SK-N-SH (cell line): ENCODE measurements around the gene KLK12. TPM values are rescaled to one million over a fixed set of nuclear protein-coding genes. Genes with fewer than 3 reads are reported as not detected.

ENCODE experiments used
- CTCF ChIA-PET: fragments of 300-600, 350-600 bp; formaldehyde crosslinking; extraction: SDS; loops from one replicate; lab custom pipeline; 2021; lab: Yijun Ruan, JAX
- POLR2A ChIA-PET: fragments of 350-600 bp; sonication (Branson Sonifier 250); formaldehyde crosslinking; extraction: SDS; loops from one replicate; lab custom pipeline; 2020; ENCODE audit warnings: antibody characterized with exemption, inconsistent platforms; lab: Yijun Ruan, JAX
- DNase-seq: peaks from one replicate; pipeline ENCODE4 v3.0.0; 2012
- H2AFZ ChIP-seq: fragments of 200-600 bp; sonication (generic); 2 replicates; pipeline ENCODE4 v1.8.1; 2016; ENCODE audit warnings: antibody characterized with exemption, mild to moderate bottlenecking, low read depth
- H3F3A ChIP-seq: fragments of 200-600 bp; sonication (generic); replicated peaks from 2 replicates; pipeline ENCODE3; 2016; ENCODE audit warnings: antibody characterized with exemption, mild to moderate bottlenecking; ENCODE audit not compliant: insufficient read depth
- H3K27ac ChIP-seq, 2 experiments: fragments of 200-500 bp in 1 of 2; fragments of 200-600 bp in 1 of 2; sonication (Bioruptor generic) in 1 of 2; sonication (generic), shearing (Covaris generic) in 1 of 2; 2 replicates each; pipeline versions ENCODE4 v1.5.1 to v1.6.1; 2014 to 2016; ENCODE audit warnings: low read depth in 2 of 2, inconsistent platforms in 1 of 2, low read length in 1 of 2, mild to moderate bottlenecking in 1 of 2, mixed read lengths in 1 of 2
- H3K27me3 ChIP-seq: fragments of 200-600 bp; sonication (generic), shearing (Covaris generic); 2 replicates; pipeline ENCODE4 v1.6.1; 2016; ENCODE audit warnings: mixed run types; ENCODE audit not compliant: insufficient read depth
- H3K36me3 ChIP-seq, 2 experiments: fragments of 200-500 bp in 1 of 2; fragments of 200-600 bp in 1 of 2; sonication (Bioruptor generic) in 1 of 2; sonication (generic) in 1 of 2; replicated peaks in 1 of 2; 2 replicates each; pipeline versions ENCODE3 to v1.5.1; 2014 to 2016; ENCODE audit warnings: low read length in 1 of 2, mild to moderate bottlenecking in 1 of 2; ENCODE audit not compliant: insufficient read depth in 2 of 2, control insufficient read depth in 1 of 2
- H3K4me1 ChIP-seq, 2 experiments: fragments of 200-500 bp in 1 of 2; fragments of 200-600 bp in 1 of 2; sonication (Bioruptor generic) in 1 of 2; sonication (generic), shearing (Covaris generic) in 1 of 2; 2 replicates each; pipeline versions ENCODE4 v1.5.1 to v1.6.1; 2014 to 2016; ENCODE audit warnings: low read depth in 1 of 2, low read length in 1 of 2, mixed run types in 1 of 2; ENCODE audit not compliant: insufficient read depth in 2 of 2, control insufficient read depth in 1 of 2
- H3K4me2 ChIP-seq: fragments of 200-600 bp; sonication (generic), shearing (Covaris generic); 2 replicates; pipeline ENCODE4 v1.6.1; 2017; ENCODE audit warnings: mixed run types
- H3K4me3 ChIP-seq, 2 experiments: fragments of 200-500 bp in 1 of 2; fragments of 200-600 bp in 1 of 2; sonication (Bioruptor generic) in 1 of 2; sonication (generic), shearing (Covaris generic) in 1 of 2; 2 replicates each; pipeline versions ENCODE4 v1.5.1 to v1.8.1; 2014 to 2016; ENCODE audit warnings: low read depth in 2 of 2, inconsistent platforms in 1 of 2, low read length in 1 of 2, mild to moderate bottlenecking in 1 of 2, mixed read lengths in 1 of 2, moderate library complexity in 1 of 2
- H3K79me2 ChIP-seq: fragments of 200-600 bp; sonication (generic); 2 replicates; pipeline ENCODE4 v1.8.1; 2017; ENCODE audit warnings: mild to moderate bottlenecking; ENCODE audit not compliant: insufficient read depth
- H3K9ac ChIP-seq: fragments of 200-600 bp; sonication (generic); 2 replicates; pipeline ENCODE4 v1.6.1; 2017; ENCODE audit warnings: mixed run types
- H3K9me2 ChIP-seq: fragments of 200-600 bp; sonication (generic); 2 replicates; pipeline ENCODE4 v1.6.1; 2017; ENCODE audit warnings: mixed run types
- H3K9me3 ChIP-seq: fragments of 200-600 bp; sonication (generic); 2 replicates; pipeline ENCODE4 v1.6.1; 2017; ENCODE audit warnings: mixed run types, mild to moderate bottlenecking, moderate library complexity
- H4K20me1 ChIP-seq: fragments of 200-600 bp; sonication (generic); 2 replicates; pipeline ENCODE4 v1.6.1; 2017; ENCODE audit warnings: mild to moderate bottlenecking, mixed run types; ENCODE audit not compliant: insufficient read depth
- CHD2 ChIP-seq: fragments of 150-350 bp; IDR thresholded peaks from 2 replicates; pipeline ENCODE4 v1.6.1; 2018; ENCODE audit warnings: low read length; ENCODE audit not compliant: partially characterized antibody
- FOXM1 ChIP-seq: IDR thresholded peaks from 2 replicates; pipeline ENCODE4 v1.4.0; 2012; ENCODE audit warnings: low read depth, mild to moderate bottlenecking
- GABPA ChIP-seq: IDR thresholded peaks from 2 replicates; pipeline ENCODE4 v1.4.0; 2012; ENCODE audit warnings: low read depth, mild to moderate bottlenecking
- GATA2 ChIP-seq: sonication (generic); formaldehyde crosslinking; IDR thresholded peaks from 2 replicates; pipeline ENCODE4 v1.5.0; 2020; ENCODE audit warnings: mild to moderate bottlenecking, missing genetic modification reagents
- MXI1 ChIP-seq: IDR thresholded peaks from 2 replicates; pipeline ENCODE4 v1.6.1; 2012; ENCODE audit warnings: mild to moderate bottlenecking, low read depth, low read length, improper control_type of control experiment
- NFIC ChIP-seq: IDR thresholded peaks from 2 replicates; pipeline ENCODE4 v1.4.0; 2012; ENCODE audit warnings: borderline replicate concordance
- POLR2AphosphoS5 ChIP-seq: IDR thresholded peaks from 2 replicates; pipeline ENCODE4 v1.6.1; 2012; ENCODE audit warnings: low read depth, low read length
- RAD21 ChIP-seq: IDR thresholded peaks from 2 replicates; pipeline ENCODE4 v1.6.1; 2012; ENCODE audit warnings: mild to moderate bottlenecking, low read length
- RFX5 ChIP-seq: IDR thresholded peaks from 2 replicates; pipeline ENCODE4 v1.6.1; 2012; ENCODE audit warnings: mild to moderate bottlenecking, improper control_type of control experiment, low read length
- RXRA ChIP-seq: IDR thresholded peaks from 2 replicates; pipeline ENCODE4 v1.4.0; 2012; ENCODE audit warnings: low read depth, mild to moderate bottlenecking, borderline replicate concordance
- SIN3A ChIP-seq: IDR thresholded peaks from 2 replicates; pipeline ENCODE4 v1.6.1; 2012; ENCODE audit warnings: low read depth, mild to moderate bottlenecking, low read length, moderate library complexity, borderline replicate concordance
- SMC3 ChIP-seq: IDR thresholded peaks from 2 replicates; pipeline ENCODE4 v1.6.1; 2012; ENCODE audit warnings: low read depth, low read length, improper control_type of control experiment
- TAF1 ChIP-seq: IDR thresholded peaks from 2 replicates; pipeline ENCODE4 v1.6.1; 2012; ENCODE audit warnings: low read depth, mild to moderate bottlenecking, low read length, moderate library complexity, borderline replicate concordance
- TCF12 ChIP-seq: IDR thresholded peaks from 2 replicates; pipeline ENCODE4 v1.4.0; 2012
- WGBS: methylation state at CpG from one replicate; pipeline ENCODE4 v1.1.6; 2017; ENCODE audit warnings: low lambda C conversion rate; 5-methylcytosine and 5-hydroxymethylcytosine counted together
- polyA plus RNA-seq, 3 experiments: library from polyadenylated mRNA; depleted of rRNA; stranded (reverse); fragments of >200 nt; gene quantifications; 2 replicates each; pipeline ENCODE4 v1.2.3, GENCODE V29; 2012

Gene KLK12
- polyA plus RNA-seq, 1 of the 3 experiments (the other 2 are of a cell fraction), result not detected

GRCh38 chr19:51026554-51026831, 8.3 kb downstream of the KLK12 start, which contains the start of gene KLK11:
Gene KLK11 (minus strand): TSS chr19:51026616. CDS start chr19:51025631, 985 bp downstream.
- Histone ChIP-seq H3K4me1 (no peaks in the 10 kb centered on the region), H2AFZ (no peak within 1 kb of the TSS), H4K20me1 (no peaks in the 10 kb centered on the region)
- TF ChIP-seq FOXM1 (no peak), SMC3 (no peak), MXI1 (no peak), RXRA (no peak), CHD2 (no peak), POLR2AphosphoS5 (no peak), GATA2 (CRISPR knock-in tag) (no peak), TAF1 (no peak), GABPA (no peak), SIN3A (no peak), NFIC (no peak), RFX5 (no peak)
- TF ChIP-seq, all 33 proteins: peak for 0
- H3K9ac ChIP-seq, result no peak within 1 kb of the TSS
- H3K79me2 ChIP-seq, result no peaks in the 10 kb centered on the region
- POLR2A ChIA-PET, result no interaction called here
- no peak for DNase-seq
- no peak within 1 kb of the TSS for H3K4me3 ChIP-seq
- H3K36me3 ChIP-seq, result no peaks in the 10 kb centered on the region
- peaks cover 78% of the 10 kb centered on the region for H3K27me3 ChIP-seq
- CTCF ChIA-PET, result no interaction called here
- no peaks in the 10 kb centered on the region for H3K9me3 ChIP-seq
- 0% methylated on average over 1 of the region's 11 CpGs for WGBS
- H3K4me2 ChIP-seq, result no peak within 1 kb of the TSS
- no peaks in the 10 kb centered on the region for H3K9me2 ChIP-seq
- H3K27ac ChIP-seq, result no peak within 1 kb of the TSS
- H3F3A ChIP-seq, result no peaks in the 10 kb centered on the region

DNA sequence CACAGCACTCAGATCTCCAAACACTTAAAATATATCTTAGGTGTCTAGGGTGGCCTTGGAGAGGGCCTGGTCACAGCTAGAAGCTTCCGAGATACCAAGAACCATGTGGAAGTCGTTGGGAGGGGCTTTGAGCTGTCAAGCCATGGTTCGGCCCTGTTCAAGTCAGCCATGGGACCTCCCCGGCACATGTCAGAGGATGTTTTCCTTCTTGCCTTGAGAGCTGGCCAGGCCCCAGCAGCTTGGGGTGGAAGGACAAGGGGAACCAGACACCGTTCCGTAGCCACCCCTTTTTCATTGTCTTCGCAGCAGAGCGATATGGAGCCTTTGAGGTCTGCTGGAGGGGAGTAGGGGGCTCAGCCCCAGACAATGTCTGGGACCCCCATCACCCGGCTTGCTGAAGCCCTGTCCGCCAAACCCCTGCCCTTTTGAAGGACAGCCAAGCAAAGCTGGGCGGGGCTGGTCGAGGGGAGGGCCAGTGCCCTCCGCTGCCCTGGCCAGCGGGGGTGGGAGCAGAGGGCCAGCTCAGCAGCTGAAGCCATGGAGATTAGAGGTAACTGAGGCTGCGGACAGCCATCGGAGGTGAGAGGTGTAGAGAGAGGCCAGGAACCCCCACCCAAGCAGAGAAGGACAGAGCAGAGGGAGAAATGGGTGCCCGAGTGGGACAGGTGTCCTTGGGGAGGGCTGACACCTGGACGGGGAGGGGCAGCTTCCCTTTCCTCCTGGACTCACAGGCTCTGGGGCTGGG, 8.8 kb downstream of the KLK12 start:
- DNase-seq, result peak; percentile 14
- H3K36me3 ChIP-seq, result no peaks in the 10 kb centered on the region
- no peaks in the 10 kb centered on the region for H3K9me3 ChIP-seq
- H3K9ac ChIP-seq, result no peak overlapping the region
- H3K4me1 ChIP-seq, result no peaks in the 10 kb centered on the region
- H3K4me2 ChIP-seq, result no peak overlapping the region
- no peaks in the 10 kb centered on the region for H4K20me1 ChIP-seq
- no peak overlapping the region for H3K4me3 ChIP-seq
- peaks cover 80% of the 10 kb centered on the region for H3K27me3 ChIP-seq
- no peaks in the 10 kb centered on the region for H3K79me2 ChIP-seq
- POLR2A ChIA-PET, result no interaction called here
- CTCF ChIA-PET, result no interaction called here
- H3F3A ChIP-seq, result no peaks in the 10 kb centered on the region
- no peak overlapping the region for H3K27ac ChIP-seq
- WGBS, result 19% methylated on average over 5 of the region's 18 CpGs
- H3K9me2 ChIP-seq, result no peaks in the 10 kb centered on the region
- no peak for TF ChIP-seq TCF12
- no peak overlapping the region for H2AFZ ChIP-seq

- no peaks in the 10 kb centered on the region for H3K4me1 ChIP-seq
- peak; percentile 10 for DNase-seq
- no peaks in the 10 kb centered on the region for H3K79me2 ChIP-seq
- POLR2A ChIA-PET, result no interaction called here
- 16% methylated on average over 6 of the region's 6 CpGs for WGBS
- peaks cover 79% of the 10 kb centered on the region for H3K27me3 ChIP-seq
- no peak for TF ChIP-seq RAD21
- no peak overlapping the region for H3K9ac ChIP-seq
- CTCF ChIA-PET, result no interaction called here
- H4K20me1 ChIP-seq, result no peaks in the 10 kb centered on the region
- no peak overlapping the region for H3K27ac ChIP-seq
- H3K4me2 ChIP-seq, result no peak overlapping the region
- H3K36me3 ChIP-seq, result no peaks in the 10 kb centered on the region
- H2AFZ ChIP-seq, result no peak overlapping the region
- H3K9me2 ChIP-seq, result no peaks in the 10 kb centered on the region
- H3K4me3 ChIP-seq, result no peak overlapping the region
- no peaks in the 10 kb centered on the region for H3F3A ChIP-seq
- H3K9me3 ChIP-seq, result no peaks in the 10 kb centered on the region
Measured at GRCh38 chr19:51025401-51025800, 9.4 kb downstream of the KLK12 start.
